ENCODE results near the gene FREY1.
A peak's percentile ranks its signal among the peaks of the same experiment; 100 is the strongest.

Gene FREY1

GRCh38 chr11:45928535-45929215, 21.6 kb upstream of the FREY1 start:
- no peak for DNase-seq (ENCODE audit: low read depth)

DNA sequence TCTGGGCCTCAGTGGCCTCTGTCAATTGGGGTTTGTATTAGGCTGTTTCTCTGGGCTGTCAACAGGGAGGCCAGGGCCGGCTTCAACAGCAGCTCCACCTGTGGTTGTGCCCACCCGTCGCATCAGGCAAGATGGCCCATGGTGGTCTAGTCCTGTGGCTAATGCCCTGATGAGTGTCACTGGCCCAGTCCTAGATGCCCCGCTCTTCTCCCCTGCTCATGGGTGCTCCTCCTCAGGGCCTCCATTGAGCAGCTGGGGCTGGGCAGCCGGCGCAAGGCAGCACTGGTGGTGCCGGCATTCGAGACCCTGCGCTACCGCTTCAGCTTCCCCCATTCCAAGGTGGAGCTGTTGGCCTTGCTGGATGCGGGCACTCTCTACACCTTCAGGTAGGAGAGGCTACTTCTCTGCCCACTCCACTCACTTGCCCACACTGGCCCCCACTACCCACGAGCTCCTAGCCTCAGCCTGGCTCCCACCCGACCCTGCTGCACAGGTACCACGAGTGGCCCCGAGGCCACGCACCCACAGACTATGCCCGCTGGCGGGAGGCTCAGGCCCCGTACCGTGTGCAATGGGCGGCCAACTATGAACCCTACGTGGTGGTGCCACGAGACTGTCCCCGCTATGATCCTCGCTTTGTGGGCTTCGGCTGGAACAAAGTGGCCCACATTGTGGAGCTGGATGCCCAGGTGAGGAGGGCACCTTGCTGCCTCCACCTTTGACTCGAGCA, 20.8 kb upstream of the FREY1 start:
- DNase-seq (ENCODE audit: low read depth), result no peak

GRCh38 chr11:45927332-45927683, 20.2 kb upstream of the FREY1 start:
- no peak for DNase-seq (ENCODE audit: low read depth)

DNA sequence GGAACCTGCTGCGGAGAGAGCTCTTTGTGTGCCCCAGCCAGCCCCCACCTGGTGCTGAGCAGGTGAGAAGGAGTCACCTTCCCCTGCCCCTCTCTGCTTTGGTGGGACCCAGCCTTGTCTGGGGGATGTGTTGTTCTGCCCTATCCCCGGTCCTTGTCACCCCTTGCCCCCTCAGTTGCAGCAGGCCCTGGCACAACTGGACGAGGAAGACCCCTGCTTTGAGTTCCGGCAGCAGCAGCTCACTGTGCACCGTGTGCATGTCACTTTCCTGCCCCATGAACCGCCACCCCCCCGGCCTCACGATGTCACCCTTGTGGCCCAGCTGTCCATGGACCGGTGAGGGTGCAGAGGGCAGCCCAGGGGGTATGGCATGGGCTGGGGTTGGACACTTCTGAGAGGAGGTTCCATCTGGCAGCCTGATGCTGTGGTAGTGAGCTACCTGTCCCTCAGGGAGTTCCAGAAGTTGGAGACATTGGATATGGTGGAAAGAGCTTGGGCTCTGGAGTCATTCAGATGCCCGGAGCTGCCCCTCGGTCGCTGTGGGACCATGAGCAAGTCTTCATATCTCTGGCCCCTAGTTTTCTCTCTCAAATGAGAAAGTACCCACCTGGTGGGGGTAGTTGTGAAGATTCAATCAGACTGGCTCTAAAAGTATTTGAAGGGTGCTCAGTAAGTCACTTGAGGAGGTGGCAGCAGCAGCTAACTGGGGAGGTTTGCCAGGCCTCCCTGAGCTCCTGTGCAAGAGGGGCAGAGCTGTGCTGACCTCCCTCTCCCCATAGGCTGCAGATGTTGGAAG, 19.7 kb upstream of the FREY1 start:
- no peak for DNase-seq (ENCODE audit: low read depth)

DNA sequence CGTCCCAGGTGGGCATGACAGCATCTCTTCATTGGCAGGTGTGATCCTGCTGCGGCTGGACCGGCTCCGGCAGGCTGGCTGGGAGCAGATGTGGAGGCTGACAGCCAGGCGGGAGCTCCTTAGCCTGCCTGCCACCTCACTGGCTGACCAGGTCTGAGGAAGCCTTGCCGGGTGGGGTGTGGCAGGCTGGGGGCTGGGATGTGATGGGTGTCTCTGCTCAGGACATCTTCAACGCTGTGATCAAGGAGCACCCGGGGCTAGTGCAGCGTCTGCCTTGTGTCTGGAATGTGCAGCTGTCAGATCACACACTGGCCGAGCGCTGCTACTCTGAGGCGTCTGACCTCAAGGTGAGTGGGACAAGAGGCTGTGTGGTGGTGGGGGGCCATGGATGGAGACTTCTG, 18.9 kb upstream of the FREY1 start:
- no peak for DNase-seq (ENCODE audit: low read depth)

- DNase-seq (ENCODE audit: low read depth), result no peak
Measured at GRCh38 chr11:45925550-45925949, 18.5 kb upstream of the FREY1 start.

DNA sequence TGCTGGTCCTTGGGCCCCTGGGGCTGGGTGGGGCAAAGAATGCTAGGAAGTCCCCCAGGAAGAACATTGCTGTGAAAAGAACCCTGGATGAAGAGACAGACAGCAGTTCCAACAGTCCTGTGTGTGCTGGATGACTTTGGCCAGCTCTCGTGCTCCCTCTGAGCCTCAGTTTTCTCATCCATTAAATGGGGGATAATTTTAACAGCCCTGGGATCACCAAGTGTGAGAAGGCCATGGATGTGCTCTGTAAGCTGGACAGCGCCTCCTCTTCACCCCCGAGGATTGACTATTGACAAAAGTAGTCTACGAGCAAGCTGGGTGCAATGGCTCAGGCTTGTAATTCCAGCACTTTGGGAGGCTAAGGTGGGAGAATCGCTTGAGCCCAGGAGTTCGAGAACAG, 17.9 kb upstream of the FREY1 start:
- no peak for DNase-seq (ENCODE audit: low read depth)

- DNase-seq (ENCODE audit: low read depth), result no peak
Measured at GRCh38 chr11:45924036-45924915, 17.2 kb upstream of the FREY1 start.

GRCh38 chr11:45922425-45923082, 15.5 kb upstream of the FREY1 start, which contains the start of gene LARGE2:
TSS of gene LARGE2 (plus strand) at chr11:45922656. CDS start at chr11:45922883, 227 bp downstream.
- peak; percentile 26 for DNase-seq (ENCODE audit: low read depth)

DNA sequence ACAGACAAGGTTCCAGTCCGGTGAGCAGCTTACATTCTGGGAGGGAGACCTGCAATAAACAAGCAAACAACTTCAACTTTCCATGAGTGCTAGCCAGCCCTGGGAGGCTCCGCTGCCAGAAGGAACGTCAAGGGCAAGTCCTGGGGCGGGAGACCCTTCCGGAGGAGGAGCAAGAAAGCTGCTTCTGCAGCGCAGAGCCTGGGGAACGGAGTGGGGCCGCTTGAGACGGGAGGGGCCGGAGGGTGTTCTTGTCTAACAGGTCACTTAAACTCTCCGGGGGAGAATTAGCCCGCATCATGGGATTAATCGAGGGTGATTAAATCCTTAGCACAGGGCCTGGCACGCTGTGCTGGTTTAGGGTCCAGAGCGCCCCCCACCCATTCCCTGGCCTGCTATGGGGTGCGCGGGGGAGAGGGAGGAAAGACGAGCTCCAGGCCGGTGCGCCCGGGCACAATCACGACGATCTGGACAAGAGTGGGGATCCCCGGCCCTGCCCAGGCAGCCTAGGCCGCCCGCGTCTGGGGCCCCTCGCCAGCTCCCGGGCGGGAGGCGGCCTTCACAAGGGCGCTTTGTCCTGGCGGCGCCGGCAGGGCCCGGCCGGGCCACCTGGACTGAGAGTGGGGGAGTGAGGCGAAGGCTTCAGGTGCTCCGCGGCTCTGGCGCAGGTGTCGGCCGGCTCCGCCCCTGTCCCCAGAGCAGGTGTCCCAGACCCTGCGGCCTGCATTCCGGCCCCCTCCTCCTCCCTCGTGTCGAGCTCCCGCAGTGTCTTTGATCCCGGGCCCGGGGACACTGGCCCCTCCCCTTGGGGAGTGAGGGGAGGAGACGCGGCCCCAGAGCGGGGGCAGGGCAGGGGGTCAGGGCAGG, 14.7 kb upstream of the FREY1 start:
- no peak for DNase-seq (ENCODE audit: low read depth)

GRCh38 chr11:45920531-45921477, 13.7 kb upstream of the FREY1 start:
- no peak for DNase-seq (ENCODE audit: low read depth)

GRCh38 chr11:45919806-45920530, 12.9 kb upstream of the FREY1 start:
- DNase-seq (ENCODE audit: low read depth), result no peak

- DNase-seq (ENCODE audit: low read depth), result no peak
Measured at GRCh38 chr11:45918962-45919675, 12.0 kb upstream of the FREY1 start.

- DNase-seq (ENCODE audit: low read depth), result peak; percentile 53
Measured at GRCh38 chr11:45918331-45918941, 11.4 kb upstream of the FREY1 start.

- peak; percentile 96 for DNase-seq (ENCODE audit: low read depth)
Measured at GRCh38 chr11:45917623-45918330, 10.7 kb upstream of the FREY1 start, which contains the start of gene PEX16. TSS of gene PEX16 (minus strand) at chr11:45917877. CDS start at chr11:45917811, 66 bp downstream.

- DNase-seq (ENCODE audit: low read depth), result no peak
Measured at GRCh38 chr11:45917286-45917622, 10.2 kb upstream of the FREY1 start.

GRCh38 chr11:45915446-45915845, 8.4 kb upstream of the FREY1 start:
- no peak for DNase-seq (ENCODE audit: low read depth)

Data from T-helper 22 cell (primary cell).